Smooth muscle cell (in vitro differentiated cells): ENCODE measurements around the gene NEK7. TPM values are rescaled to one million over a fixed set of nuclear protein-coding genes. Genes with fewer than 3 reads are reported as not detected.

Source experiments
- DNase-seq: peaks from one replicate; lab custom pipeline; 2025; ENCODE audit not compliant: unreplicated experiment; lab: John Stamatoyannopoulos, UW
- H2AFZ ChIP-seq: fragments of 200-600 bp; sonication (generic); 2 replicates; pipeline ENCODE4 v1.6.0; 2016; ENCODE audit warnings: antibody characterized with exemption, low read depth, mild to moderate bottlenecking
- H3F3A ChIP-seq: fragments of 200-600 bp; sonication (generic); 2 replicates; pipeline ENCODE4 v1.6.0; 2017; ENCODE audit warnings: antibody characterized with exemption, low read depth
- H3K27ac ChIP-seq: fragments of 200-600 bp; sonication (generic); 2 replicates; pipeline ENCODE4 v1.5.1; 2016; ENCODE audit warnings: low read depth, mild to moderate bottlenecking
- H3K27me3 ChIP-seq: fragments of 200-600 bp; sonication (generic); 2 replicates; pipeline ENCODE4 v1.6.1; 2016; ENCODE audit warnings: low read depth, mild to moderate bottlenecking
- H3K36me3 ChIP-seq: fragments of 200-600 bp; sonication (generic); 2 replicates; pipeline ENCODE4 v1.5.1; 2016; ENCODE audit warnings: low read depth
- H3K4me1 ChIP-seq: fragments of 200-600 bp; sonication (generic); 2 replicates; pipeline ENCODE4 v1.5.1; 2016; ENCODE audit warnings: low read depth
- H3K4me2 ChIP-seq: fragments of 200-600 bp; sonication (generic); 2 replicates; pipeline ENCODE4 v1.6.0; 2016; ENCODE audit warnings: mild to moderate bottlenecking
- H3K4me3 ChIP-seq: fragments of 200-600 bp; sonication (generic); 2 replicates; pipeline ENCODE4 v1.5.1; 2016; ENCODE audit warnings: mild to moderate bottlenecking
- H3K79me2 ChIP-seq: fragments of 200-600 bp; sonication (generic); 2 replicates; pipeline ENCODE4 v1.6.0; 2016; ENCODE audit warnings: low read depth, mild to moderate bottlenecking
- H3K9ac ChIP-seq: fragments of 200-600 bp; sonication (generic); 2 replicates; pipeline ENCODE4 v1.6.0; 2016; ENCODE audit warnings: low read depth
- H3K9me3 ChIP-seq: fragments of 200-600 bp; sonication (generic); replicated peaks from 2 replicates; pipeline ENCODE4 v1.5.1; 2016; ENCODE audit warnings: low read depth
- H4K20me1 ChIP-seq: fragments of 200-600 bp; sonication (generic); 2 replicates; pipeline ENCODE4 v1.6.0; 2016; ENCODE audit warnings: low read depth
- WGBS: methylation state at CpG from one replicate; pipeline ENCODE4 v1.1.7; 2016; ENCODE audit warnings: low lambda C conversion rate; 5-methylcytosine and 5-hydroxymethylcytosine counted together
- polyA plus RNA-seq: library from polyadenylated mRNA; unstranded; fragments of >200 nt; fragmentation: Nextera tagmentation; extraction: Ambion mirVana; gene quantifications from 2 replicates; pipeline ENCODE4 v1.2.1, GENCODE V29; 2016
- total RNA-seq: library from RNA; depleted of rRNA; stranded (reverse); fragments of >200 nt; gene quantifications from 2 replicates; pipeline ENCODE4 v1.2.3, GENCODE V29; 2014
- TF ChIP-seq, protein P1 (sequence below): fragments of 200-600 bp; sonication (generic); IDR thresholded peaks from 2 replicates; pipeline ENCODE4 v1.5.1; 2017; ENCODE audit warnings: borderline replicate concordance, mild to moderate bottlenecking, antibody characterized with exemption; ENCODE audit not compliant: insufficient read depth, poor library complexity, severe bottlenecking

Gene NEK7
- total and polyA plus RNA-seq, 2 experiments from 2014 or later = 26.1 to 141 TPM

DNA sequence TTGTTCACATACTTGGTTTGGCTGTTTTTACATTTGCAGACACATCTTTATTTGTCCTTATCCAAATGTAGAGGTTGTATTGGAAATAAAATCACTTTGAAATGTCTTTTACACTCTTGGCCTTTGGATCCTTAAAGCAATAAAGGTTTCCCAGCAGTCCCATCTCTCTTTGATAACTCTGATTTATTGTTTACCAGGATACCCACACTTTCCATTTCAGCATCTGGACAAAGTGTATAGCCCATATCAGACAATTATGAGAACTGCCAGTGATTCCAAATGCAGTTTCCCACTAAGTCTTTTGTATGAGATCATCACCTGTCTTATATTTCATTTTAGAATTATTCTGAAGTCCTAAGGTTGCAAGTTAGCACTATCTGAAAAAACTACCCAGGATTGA is 114.7 kb downstream of the NEK7 start:
- TF ChIP-seq, protein P1, sequence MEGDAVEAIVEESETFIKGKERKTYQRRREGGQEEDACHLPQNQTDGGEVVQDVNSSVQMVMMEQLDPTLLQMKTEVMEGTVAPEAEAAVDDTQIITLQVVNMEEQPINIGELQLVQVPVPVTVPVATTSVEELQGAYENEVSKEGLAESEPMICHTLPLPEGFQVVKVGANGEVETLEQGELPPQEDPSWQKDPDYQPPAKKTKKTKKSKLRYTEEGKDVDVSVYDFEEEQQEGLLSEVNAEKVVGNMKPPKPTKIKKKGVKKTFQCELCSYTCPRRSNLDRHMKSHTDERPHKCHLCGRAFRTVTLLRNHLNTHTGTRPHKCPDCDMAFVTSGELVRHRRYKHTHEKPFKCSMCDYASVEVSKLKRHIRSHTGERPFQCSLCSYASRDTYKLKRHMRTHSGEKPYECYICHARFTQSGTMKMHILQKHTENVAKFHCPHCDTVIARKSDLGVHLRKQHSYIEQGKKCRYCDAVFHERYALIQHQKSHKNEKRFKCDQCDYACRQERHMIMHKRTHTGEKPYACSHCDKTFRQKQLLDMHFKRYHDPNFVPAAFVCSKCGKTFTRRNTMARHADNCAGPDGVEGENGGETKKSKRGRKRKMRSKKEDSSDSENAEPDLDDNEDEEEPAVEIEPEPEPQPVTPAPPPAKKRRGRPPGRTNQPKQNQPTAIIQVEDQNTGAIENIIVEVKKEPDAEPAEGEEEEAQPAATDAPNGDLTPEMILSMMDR = no peak
- H2AFZ ChIP-seq = no peak overlapping the region
- H3K4me3 ChIP-seq = no peak overlapping the region
- no peaks in the 10 kb centered on the region for H3K9me3 ChIP-seq
- no peaks in the 10 kb centered on the region for H3K36me3 ChIP-seq
- peaks cover 15% of the 10 kb centered on the region for H3K79me2 ChIP-seq
- peaks cover 9% of the 10 kb centered on the region for H3F3A ChIP-seq
- no peak for DNase-seq
- H4K20me1 ChIP-seq = peaks cover 4% of the 10 kb centered on the region
- no peak overlapping the region for H3K9ac ChIP-seq
- peaks cover 12% of the 10 kb centered on the region for H3K4me1 ChIP-seq
- no peak overlapping the region for H3K27ac ChIP-seq
- no peak overlapping the region for H3K4me2 ChIP-seq
- no peaks in the 10 kb centered on the region for H3K27me3 ChIP-seq

DNA sequence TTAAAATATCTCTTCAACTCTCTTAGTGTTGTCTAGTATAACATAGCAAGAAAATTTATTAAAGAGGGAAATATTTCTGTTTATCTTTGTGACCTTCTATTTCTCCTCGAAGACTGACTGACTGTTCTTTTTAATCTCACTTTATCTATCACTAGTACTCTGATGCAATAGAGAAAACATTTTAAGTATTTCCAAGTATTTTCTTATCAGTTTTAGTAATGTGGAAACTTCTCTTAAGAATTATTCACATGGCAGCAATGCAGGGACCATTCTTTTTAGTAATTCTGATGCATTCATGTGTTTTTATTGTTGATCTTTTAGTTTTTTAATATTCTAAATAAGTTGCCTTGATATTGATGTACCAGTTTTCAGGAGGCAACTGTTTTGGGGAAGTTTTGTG is 115.7 kb downstream of the NEK7 start:
- Histone ChIP-seq H3K36me3 (no peaks in the 10 kb centered on the region), H3K27me3 (no peaks in the 10 kb centered on the region), H3K27ac (peak overlapping the region; percentile 70), H3K4me1 (peaks cover 12% of the 10 kb centered on the region), H3K4me3 (no peak overlapping the region), H4K20me1 (peaks cover 4% of the 10 kb centered on the region), H3K9ac (no peak overlapping the region), H3F3A (peaks cover 9% of the 10 kb centered on the region), H3K79me2 (peaks cover 18% of the 10 kb centered on the region), H3K4me2 (peak overlapping the region; percentile 73), H2AFZ (no peak overlapping the region), H3K9me3 (no peaks in the 10 kb centered on the region)
- DNase-seq = no peak
- 18% methylated on average over 1 of the region's 1 CpG for WGBS
- TF ChIP-seq, protein P1 = no peak

DNA sequence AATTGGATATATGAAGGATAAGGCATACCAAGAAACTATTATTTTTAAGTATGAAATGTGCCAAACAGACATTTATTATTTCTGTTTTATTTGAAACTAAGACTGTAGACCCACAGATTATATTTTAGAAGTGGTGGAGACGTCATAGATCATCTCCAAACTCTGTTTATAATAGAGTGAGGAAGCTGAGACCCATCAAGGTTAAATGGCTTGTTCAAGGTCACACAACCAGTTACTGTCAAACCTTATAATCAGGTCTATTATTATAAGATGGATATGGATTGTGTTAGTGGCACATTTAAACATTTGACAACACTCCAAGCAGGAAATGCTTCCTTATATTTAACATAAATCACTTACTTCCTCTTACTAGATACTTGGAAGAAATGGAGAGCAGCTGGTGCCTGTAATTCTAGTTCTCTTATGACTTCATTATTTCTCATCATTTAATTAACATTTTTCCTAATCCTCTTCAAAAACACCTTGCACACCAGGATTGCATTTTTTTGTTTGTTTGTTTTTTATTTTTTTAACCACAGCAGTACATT is 117.0 kb downstream of the NEK7 start:
- Histone ChIP-seq H4K20me1 (no peaks in the 10 kb centered on the region), H3F3A (peaks cover 2% of the 10 kb centered on the region), H2AFZ (no peak overlapping the region), H3K36me3 (no peaks in the 10 kb centered on the region), H3K27ac (peak overlapping the region; percentile 70), H3K9me3 (no peaks in the 10 kb centered on the region), H3K9ac (no peak overlapping the region), H3K4me1 (peaks cover 12% of the 10 kb centered on the region), H3K27me3 (no peaks in the 10 kb centered on the region), H3K4me2 (peak overlapping the region; percentile 73), H3K79me2 (peaks cover 22% of the 10 kb centered on the region), H3K4me3 (no peak overlapping the region)
- WGBS = 95% methylated on average over 1 of the region's 1 CpG
- TF ChIP-seq, protein P1 = no peak
- DNase-seq = no peak

DNA sequence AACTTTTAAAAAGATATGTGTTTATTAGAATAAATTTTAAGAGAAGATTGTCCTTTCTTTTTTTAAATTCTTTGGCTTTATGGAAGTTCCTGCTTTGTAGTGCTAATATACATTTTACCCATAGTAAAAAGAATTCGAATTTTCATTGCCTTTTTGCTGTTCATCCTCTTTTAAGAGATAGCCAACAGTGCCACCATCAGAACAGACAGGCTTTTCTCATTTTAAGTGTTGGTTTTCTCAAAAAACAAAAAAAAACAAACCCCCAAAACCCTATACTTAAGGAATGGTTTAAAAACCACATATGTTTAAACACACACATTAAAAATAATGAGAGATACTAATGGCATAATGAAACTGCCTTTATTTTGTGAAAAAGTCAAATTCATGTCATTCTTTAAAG is 118.8 kb downstream of the NEK7 start:
- H3K36me3 ChIP-seq = no peaks in the 10 kb centered on the region
- no peak overlapping the region for H3K4me3 ChIP-seq
- TF ChIP-seq, protein P1 = no peak
- H2AFZ ChIP-seq = no peak overlapping the region
- no peak overlapping the region for H3K27ac ChIP-seq
- peaks cover 22% of the 10 kb centered on the region for H3K79me2 ChIP-seq
- no peaks in the 10 kb centered on the region for H4K20me1 ChIP-seq
- no peaks in the 10 kb centered on the region for H3K27me3 ChIP-seq
- peaks cover 12% of the 10 kb centered on the region for H3K4me1 ChIP-seq
- no peaks in the 10 kb centered on the region for H3F3A ChIP-seq
- no peak for DNase-seq
- no peaks in the 10 kb centered on the region for H3K9me3 ChIP-seq
- WGBS = 59% methylated on average over 1 of the region's 1 CpG
- H3K9ac ChIP-seq = no peak overlapping the region
- H3K4me2 ChIP-seq = no peak overlapping the region
